AG09309 (cell line): ENCODE measurements around the gene SNX13.

Experiments used
- DNase-seq: peaks from one replicate; pipeline ENCODE4 v3.0.0-alpha.2; 2010; ENCODE audit warnings: low read depth
- H3K4me3 ChIP-seq: 2 replicates; pipeline ENCODE4 v1.5.1; 2011; ENCODE audit warnings: mild to moderate bottlenecking, low read depth, low read length, moderate library complexity; ENCODE audit not compliant: control insufficient read depth
- TF ChIP-seq, protein P1 (sequence below): IDR thresholded peaks from 2 replicates; pipeline ENCODE4 v1.5.1; 2011; ENCODE audit warnings: mild to moderate bottlenecking, low read depth, low read length, inconsistent platforms; ENCODE audit not compliant: insufficient read depth, control insufficient read depth; ENCODE audit errors: missing control alignments

SNX13 gene

DNA sequence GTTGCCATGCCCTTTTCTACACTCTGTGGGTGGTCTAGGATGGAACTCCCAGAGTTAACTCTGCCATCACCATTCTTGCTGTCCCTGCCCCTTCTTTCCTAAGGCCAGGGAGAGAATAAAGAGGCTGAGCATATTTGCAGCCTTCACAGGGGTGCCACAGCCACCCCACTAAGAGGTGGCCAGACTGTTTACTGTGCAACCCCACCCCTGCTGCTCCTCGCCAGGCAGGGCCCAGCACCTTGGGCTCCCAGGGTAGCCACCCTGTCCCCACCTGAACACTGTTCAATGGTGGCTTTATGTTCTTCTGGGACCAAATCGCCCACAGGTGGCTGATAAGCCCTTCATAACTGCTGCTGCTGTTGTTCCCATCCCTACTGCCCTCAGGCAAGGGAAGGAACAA is 198.9 kb downstream of the SNX13 start:
- H3K4me3 ChIP-seq, result no peak overlapping the region
- no peak for DNase-seq
- TF ChIP-seq, protein P1, sequence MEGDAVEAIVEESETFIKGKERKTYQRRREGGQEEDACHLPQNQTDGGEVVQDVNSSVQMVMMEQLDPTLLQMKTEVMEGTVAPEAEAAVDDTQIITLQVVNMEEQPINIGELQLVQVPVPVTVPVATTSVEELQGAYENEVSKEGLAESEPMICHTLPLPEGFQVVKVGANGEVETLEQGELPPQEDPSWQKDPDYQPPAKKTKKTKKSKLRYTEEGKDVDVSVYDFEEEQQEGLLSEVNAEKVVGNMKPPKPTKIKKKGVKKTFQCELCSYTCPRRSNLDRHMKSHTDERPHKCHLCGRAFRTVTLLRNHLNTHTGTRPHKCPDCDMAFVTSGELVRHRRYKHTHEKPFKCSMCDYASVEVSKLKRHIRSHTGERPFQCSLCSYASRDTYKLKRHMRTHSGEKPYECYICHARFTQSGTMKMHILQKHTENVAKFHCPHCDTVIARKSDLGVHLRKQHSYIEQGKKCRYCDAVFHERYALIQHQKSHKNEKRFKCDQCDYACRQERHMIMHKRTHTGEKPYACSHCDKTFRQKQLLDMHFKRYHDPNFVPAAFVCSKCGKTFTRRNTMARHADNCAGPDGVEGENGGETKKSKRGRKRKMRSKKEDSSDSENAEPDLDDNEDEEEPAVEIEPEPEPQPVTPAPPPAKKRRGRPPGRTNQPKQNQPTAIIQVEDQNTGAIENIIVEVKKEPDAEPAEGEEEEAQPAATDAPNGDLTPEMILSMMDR, result no peak
